Measurements from ENCODE around the gene LRRC8E.
"Not testable (repeated sequence)": the region's sequence is repeated elsewhere in the genome, so short reads cannot be mapped to it uniquely, and the experiment has no call there.

Gene LRRC8E

DNA sequence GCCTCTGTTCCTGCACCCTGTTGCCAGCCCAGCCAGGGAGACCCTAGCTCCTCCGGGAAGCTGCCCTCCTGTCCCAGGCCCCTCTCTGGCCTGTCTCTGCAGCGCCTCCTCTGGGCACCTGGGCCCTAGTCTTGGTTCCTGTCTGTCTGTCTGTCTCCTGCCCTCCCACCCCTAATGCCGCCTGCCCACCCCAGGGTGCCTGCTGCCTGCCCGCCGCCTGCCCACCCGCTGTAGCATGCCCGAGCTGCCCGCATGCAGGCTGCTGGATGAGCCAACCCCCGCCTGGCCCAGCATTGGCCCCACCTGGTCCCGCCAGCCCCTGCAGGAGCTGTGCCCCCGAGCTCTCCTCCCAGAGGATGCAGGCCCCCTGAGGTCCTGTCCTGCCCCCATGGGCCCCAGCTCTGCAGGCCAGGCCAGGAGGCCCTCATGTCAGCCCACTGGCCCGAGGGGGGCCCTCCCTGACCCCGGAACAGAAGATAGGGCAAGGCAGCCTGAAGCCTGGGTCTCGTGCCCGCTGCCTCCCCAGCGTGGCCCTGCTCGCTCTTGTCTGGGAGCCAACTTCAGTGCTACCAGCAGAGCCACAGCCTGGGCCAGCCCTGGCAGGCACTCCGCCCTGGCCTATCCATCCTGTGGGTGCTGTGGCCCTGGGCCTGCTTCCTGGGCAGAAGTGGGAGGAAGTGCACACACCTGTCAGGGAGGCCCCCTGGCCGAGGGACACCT, 20.6 kb downstream of the LRRC8E start:
- no peak for DNase-seq (ENCODE audit: low read depth in 2 of 2)

DNA sequence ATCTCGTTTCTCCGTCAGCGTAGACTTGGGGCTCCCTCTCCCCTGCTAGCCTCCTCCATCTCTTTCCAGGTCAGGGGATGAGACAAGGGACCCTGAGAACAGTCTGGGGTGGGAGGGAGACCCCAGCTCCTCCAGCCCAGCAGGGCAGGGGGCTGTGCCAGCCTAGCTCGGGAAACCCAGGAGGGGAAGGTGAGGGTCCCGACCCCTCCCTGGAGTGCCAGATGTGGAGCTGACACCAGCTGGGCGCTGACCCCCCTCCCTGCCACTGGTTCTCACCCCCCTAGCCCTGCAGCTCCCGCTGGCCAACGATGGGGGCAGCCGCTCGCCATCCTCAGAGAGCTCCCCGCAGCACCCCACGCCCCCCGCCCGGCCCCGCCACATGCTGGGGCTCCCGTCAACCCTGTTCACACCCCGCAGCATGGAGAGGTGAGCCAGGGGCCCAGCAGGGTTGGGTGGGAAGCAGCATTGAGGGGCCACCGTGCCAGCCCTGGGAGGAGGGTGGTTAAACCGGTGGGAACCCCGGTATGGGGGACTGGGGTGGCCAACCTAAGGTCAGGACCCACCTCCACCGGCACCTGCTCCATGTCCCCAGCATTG, 21.3 kb downstream of the LRRC8E start:
- DNase-seq (ENCODE audit: low read depth in 2 of 2) = no peak

DNA sequence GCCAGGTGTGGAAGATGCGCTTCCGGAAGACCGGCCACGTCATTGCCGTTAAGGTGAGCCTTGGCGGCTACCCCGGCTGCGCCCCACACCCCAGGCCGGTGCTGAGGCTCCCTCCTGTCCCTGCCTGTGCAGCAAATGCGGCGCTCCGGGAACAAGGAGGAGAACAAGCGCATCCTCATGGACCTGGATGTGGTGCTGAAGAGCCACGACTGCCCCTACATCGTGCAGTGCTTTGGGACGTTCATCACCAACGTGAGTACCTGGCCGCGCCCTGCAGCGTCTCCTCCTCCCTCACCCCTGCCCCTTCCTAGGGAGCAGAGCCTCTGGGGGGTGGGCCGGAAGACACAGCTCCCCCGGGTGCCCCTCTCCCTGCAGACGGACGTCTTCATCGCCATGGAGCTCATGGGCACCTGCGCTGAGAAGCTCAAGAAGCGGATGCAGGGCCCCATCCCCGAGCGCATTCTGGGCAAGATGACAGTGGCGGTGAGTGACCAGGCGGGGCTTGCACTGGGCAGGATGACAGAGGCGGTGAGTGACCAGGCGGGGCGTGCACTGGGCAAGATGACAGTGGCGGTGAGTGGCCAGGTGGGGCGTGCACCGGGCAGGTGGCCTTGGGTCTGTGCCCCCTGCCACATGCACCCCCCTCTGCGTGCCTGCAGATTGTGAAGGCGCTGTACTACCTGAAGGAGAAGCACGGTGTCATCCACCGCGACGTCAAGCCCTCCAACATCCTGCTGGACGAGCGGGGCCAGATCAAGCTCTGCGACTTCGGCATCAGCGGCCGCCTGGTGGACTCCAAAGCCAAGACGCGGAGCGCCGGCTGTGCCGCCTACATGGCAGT, 22.2 kb downstream of the LRRC8E start:
- no peak for DNase-seq (ENCODE audit: low read depth in 2 of 2)

DNA sequence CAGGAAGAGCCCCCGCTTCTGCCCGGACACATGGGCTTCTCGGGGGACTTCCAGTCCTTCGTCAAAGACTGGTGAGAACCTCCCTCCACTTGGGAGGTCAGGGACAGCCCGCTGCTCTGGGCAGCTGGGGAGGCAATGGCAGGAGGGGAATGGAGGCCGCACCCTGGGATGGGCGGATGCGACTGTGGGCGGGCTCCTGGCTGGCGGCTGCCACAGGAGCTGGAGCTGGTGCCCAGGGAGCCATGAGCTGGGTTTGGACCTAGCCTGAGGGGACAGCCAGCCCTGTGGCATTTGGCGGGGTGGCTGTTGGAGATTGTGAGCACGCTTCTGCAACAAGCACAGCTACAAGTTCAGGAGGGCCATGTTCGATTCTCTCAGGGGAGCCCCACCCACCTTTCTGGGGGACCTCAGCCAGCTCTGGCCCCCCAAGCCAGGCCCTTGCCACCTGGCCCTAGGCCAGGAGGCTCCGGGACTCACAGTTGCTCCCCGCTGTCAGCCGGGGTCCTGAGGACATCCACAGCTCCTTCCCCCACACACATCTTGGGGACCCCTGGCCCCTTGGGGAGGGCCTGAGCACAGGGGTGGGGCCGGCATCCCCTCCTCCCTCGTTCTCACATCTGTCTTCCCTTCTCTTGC, 23.3 kb downstream of the LRRC8E start:
- DNase-seq (ENCODE audit: low read depth in 2 of 2) = no peak

DNA sequence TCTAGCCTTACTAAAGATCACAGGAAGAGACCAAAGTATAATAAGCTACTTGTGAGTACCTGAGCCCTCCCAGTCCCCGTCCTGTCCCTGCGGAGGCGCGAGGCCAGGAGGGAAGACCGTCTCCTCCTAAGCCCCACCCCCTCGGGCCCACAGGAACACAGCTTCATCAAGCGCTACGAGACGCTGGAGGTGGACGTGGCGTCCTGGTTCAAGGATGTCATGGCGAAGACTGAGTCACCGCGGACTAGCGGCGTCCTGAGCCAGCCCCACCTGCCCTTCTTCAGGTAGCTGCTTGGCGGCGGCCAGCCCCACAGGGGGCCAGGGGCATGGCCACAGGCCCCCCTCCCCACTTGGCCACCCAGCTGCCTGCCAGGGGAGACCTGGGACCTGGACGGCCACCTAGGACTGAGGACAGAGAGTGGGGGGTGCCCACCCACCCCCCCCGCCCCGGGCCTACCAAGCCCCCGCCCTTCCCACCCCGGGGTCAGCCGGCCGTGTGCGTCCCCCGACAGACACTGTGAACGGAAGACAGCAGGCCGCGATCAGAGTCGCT, 23.9 kb downstream of the LRRC8E start:
- DNase-seq (ENCODE audit: low read depth in 2 of 2) = no peak

DNA sequence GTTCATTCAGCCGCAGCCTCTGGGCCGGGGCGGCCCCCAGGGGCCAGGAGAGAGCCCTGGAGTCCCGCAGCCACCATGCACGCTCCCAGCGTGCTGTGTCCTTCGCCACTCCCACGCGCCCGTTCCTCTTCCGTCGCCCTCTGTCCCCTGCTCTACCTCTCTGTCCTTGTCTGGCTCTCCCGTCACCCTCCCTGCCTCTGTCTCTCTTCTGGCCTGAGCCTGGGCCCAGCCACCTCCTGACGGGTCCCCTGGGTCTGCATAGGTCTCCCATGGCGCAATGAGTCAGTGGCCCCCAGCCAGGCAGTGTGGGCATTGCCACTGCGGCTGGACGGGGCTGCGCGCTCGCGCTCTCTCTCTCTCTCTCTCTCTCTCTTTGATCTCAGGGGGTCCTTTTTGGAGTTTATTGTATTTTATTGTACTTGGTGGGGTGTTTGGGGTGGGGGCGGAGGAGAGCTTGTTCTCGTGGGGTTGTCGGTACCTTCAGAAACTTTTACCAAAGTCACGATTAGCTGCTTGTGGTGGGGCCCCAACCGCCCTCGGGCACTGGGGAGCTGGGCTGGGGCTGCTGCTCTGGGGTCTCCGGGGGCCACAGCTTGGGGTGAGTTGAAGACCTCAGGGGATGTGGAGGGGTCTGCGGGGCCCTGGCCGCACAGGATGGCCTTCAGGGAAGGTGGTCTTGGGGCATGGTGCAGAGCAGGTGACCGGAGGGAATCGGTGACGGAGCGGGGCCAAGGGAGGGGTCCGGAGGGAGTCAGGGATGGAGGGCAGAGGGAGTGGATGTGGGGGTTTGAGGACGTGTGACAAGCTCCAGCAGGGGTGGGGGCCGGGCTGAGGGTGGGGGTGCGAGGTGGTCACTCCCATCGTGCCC, 24.6 kb downstream of the LRRC8E start:
- DNase-seq (ENCODE audit: low read depth in 2 of 2) = no peak

DNA sequence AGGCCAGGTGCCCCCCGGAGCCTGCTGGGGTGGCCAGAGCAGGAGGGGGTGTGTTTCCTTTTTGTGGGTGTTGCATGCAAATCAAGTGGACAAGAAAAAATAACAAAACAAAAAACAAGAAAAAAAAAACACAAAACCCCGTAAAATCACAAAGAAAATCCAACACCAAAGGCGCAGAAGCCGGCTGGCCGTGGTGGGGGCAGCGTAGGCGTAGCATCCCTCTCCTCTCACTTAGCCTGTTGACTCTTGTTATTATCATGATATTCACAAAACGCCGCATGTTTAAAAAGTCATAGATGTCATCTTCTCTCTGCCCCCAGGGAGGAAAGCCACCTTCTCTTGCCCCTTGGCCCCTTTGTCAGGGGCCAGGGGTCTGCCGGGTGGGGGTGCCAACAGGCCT, 25.3 kb downstream of the LRRC8E start:
- no peak for DNase-seq (ENCODE audit: low read depth in 2 of 2)

DNA sequence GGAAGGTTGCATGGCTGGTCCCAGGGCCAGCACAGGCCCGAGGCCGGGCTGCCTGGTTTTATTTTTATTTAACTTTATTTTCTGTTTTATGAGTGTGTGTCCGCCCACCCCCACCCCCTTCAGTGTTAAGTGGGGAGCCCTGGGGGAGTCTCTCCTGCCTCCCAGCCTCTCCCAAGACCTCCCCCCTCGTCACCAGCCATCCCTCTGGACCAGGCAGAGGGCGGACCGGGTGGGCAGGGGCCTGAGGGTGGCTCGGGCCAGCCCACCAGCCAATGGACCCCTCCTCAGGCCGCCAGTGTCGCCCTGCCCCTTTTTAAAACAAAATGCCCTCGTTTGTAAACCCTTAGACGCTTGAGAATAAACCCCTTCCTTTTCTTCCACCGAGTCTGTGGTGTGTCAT, 25.8 kb downstream of the LRRC8E start:
- DNase-seq (ENCODE audit: low read depth in 2 of 2) = no peak

DNA sequence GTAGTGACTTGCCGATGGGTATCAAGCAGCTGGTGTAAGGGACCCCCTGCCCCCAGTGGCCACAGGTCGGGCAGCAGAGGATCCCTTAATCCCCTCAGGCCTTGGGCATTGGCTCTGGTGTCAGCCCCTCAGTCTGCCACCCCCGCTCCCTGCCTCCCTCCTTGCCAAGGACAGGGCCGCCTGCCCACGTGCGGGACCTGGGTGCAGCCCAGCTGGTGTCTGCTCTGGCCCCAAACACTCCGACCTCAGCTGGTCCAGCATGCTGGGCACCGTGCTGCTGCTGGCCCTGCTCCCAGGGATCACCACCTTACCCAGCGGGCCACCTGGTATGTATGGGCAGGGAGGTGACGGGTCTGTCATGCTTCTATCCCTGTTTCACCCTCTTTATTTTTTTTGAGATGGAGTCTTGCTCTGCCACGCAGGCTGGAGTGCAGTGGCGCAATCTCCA, 26.3 kb downstream of the LRRC8E start, which contains the start of gene TGFBR3L:
TGFBR3L (plus strand) TSS at position 233 of the 448 bp plus-strand sequence.
- DNase-seq (ENCODE audit: low read depth in 2 of 2) = no peak

DNA sequence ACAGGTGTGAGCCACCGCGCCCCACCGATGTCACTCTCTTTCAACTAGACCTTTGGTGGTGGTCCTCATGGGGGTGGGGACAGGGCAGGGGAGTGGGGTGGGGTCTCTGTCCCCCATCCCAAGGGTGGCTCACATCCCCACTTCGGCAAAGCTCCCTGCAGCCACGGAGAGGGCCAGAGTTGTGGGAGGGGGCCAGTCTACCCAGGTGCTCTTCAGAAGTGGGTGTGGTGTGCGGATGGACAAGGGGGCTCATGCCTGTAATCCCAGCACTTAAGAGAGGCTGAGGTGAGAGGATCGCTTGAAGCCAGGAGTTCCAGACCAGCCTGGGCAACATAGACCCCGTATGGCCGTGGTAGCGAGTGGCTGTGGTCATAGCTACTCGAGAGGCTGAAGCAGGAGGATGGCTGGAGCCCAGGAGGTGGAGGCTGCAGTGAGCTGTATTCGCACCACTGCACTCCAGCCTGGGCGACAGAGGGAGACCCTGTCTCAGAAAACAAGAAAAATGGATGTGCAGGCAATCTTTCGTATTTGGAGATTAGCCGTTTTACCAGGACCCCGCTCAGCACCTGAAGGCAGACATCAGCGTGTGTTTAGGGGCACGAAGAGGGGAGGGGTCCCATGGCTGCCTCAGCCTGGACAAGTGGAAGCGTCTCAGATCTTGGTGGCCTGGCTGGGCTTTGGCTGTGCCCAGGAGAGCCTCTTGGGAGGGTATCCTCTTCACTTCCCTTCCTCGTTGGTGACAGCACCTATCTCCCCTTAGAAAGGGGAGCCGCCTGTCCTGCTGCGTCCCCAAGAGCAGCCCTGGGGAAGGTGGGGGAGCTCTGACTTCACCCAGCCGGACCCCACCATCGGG, 27.2 kb downstream of the LRRC8E start:
- DNase-seq (ENCODE audit: low read depth in 2 of 2) = no peak

DNA sequence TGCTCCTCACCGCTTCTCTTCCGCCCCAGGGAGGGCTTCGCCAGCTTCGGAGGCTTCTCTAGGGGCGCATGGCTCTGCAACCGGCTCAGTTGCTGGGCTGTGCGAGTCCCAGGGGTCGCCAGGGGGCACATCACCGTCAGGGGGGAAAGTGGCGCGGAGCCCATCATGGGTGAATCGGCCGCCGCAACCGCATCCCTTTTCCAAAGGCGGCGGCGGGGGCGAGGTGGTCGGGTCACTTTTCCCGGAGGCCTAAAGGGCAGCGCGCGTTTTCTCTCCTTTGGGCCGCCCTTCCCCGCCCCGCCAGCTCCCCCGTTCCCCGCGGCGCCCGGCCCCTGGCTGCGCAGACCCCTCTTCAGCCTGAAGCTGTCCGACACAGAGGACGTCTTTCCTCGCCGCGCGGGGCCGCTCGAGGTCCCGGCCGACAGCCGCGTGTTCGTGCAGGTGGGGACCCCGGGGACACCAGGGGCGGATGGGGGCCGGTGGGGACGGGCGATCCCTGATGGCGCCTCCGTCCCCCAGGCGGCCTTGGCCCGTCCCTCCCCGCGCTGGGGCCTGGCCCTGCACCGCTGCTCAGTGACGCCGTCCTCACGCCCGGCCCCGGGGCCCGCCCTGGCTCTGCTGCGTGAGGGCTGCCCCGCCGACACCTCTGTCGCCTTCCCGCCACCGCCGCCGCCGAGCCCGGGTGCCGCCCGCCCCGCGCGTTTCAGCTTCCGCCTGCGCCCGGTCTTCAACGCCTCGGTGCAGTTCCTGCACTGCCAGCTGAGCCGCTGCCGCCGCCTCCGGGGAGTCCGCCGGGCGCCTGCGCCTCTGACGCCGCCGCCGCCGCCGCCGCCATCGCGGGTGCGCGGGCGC, 28.0 kb downstream of the LRRC8E start:
- DNase-seq (ENCODE audit: low read depth in 2 of 2) = peak; percentile 36 to 53

DNA sequence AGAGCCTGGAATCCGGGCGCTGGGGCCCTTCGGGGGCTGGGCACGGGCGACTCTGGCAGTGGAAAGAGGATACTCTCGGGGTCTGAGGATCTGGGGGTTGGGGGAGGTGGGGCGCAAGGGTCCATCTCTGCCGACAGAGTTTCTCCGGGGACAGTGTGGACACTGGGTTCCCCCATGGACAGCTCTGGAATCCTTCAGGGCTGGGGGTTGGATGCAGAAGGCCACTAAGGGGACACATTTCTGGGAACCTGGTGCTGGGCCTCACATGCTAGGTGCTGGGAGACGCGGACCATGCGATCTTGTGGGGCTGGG, 28.6 kb downstream of the LRRC8E start:
- DNase-seq (ENCODE audit: low read depth in 2 of 2) = no peak

DNA sequence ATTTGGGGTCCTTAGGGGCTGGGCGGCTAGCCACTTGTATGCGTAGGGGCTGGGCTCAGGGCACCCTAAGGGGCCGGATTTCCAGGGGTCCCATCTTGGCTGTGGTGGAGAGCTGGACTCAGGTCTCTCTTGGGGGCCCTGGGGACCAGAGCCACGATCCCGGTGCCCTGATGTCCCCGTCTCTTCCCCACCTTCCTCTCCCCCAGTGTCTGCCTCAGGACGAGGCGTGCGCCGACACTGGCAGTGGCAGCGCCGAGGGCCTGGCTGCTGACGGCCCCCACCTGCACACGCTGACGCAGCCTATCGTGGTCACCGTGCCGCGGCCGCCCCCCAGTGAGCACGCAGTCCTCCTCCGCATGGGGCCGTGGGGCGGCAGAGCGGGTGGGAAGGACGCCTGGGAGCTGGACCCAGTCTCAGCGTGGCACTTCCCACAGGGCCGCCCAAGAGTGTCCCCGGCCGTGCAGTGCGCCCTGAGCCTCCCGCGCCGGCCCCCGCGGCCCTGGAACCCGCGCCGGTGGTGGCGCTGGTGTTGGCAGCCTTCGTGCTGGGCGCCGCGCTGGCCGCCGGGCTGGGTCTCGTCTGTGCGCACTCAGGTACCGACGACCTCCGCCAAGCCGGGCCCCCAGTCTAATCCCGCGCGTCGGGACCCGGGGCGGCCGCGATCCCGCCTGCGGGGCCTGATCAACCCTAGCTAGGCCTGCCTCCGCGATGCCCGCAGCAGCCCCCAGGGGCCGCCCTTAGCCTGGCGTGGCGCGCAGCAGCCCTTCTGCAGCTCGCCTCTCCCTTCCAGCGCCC, 29.2 kb downstream of the LRRC8E start:
- peak in 1 of 2 donors; percentile 48 for DNase-seq (ENCODE audit: low read depth in 2 of 2)

DNA sequence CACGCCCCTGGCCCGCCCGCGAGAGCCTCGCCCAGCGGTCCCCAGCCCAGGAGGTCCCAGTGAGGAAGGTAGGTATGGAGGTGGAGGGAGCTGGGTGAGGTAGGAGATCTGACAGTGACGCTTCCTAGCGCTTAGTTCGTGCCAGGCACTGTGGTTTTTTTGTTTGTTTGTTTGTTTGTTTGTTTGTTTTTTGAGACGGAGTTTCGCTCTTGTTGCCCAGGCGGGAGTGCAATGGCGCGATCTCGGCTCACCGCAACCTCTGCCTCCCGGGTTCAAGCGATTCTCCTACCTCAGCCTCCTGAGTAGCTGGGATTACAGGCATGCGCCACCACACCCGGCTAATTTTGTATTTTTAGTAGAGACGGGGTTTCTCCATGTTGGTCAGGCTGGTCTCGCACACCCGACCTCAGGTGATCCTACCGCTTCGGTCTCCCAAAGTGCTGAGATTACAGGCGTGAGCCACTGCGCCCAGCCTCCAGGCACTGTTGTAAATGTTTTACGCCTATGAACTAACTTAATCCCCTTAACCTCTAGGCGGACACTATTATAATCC, 29.8 kb downstream of the LRRC8E start:
- DNase-seq (ENCODE audit: low read depth in 2 of 2) = not testable (repeated sequence)

DNA sequence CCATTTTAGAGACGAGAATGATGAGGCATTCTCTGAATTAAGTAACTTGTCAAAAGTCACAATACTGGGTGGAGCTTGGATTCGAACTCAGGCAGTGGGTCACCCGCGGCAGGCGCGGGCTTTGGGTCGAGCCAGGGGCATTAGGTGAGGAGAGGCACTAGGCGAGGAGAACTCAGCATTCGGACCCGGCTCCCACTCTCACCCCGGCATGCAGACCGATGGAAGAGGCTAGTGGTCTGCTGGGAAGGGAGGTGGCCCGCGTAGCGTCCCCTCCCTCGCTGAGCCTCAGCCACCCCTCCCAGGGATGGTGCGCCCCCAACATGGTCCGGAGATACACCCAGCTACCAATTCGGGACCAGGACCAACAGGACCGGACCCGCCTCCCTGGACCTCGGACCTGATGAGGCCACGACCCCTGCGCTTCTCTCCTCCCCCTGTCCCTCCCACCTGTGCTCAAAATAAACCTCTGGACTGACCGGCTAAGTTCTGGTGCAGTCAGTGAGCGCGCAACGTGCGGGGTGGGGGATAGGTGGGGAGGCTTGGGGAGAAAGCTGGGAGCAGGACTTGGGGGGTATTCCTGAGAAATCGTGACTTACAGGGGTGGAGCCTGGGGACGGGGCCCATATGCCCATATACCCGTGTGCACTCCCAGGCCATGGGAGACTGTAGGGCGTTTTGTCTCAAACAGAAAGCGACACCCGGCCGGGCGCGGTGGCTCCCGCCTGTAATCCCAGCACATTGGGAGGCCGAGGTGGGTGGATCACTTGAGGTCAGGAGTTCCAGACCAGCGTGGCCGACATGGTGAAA, 30.5 kb downstream of the LRRC8E start:
- no peak for DNase-seq (ENCODE audit: low read depth in 2 of 2)

DNA sequence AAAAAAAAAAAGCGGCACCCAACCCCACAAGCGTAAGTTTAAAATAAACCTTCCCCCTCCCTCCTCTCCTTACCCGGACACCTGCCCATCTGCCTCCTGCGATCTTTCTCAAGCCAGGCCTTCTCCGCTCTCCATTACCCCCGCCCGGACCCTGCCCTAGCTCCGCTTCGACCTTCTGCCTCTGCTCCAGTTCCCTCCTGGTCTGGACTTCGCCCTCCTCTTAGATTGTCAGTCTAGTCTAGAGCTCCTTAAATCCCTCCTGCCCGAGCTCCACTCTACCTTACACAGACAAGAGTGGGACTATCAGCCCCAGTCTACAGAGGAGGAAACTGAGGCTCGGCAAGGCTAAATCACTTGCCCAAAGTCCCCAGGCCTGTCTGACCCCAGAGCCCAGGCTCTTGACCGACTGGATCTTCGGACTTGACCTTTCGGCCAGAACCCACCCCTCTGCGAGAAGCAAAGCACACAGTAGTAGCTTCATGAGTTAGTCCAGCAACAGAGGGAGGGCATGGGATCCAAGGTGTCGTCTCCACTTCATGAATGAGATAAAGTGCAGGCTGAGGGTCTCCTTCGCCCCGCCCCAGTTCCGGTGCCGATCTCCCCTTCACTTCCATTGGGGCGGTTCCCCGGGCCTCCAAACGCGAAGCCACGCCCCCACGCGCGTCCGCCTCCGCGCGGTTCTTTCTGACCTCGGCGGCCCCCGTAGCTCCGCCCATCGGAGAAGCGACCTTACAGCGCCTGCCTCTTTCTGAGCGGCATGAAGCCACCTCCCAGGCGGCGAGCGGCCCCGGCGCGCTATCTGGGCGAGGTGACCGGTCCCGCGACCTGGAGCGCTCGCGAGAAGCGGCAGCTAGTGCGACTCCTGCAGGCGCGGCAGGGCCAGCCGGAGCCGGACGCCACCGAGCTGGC, 31.6 kb downstream of the LRRC8E start, which contains the start of gene SNAPC2:
SNAPC2 (plus strand) TSS at position 729 of the 909 bp plus-strand sequence; CDS start at position 758, 29 bp downstream.
- DNase-seq (ENCODE audit: low read depth in 2 of 2) = peak; percentile 93 to 95
